Measurements from ENCODE around the gene TTI1. TPM values are rescaled to one million over a fixed set of nuclear protein-coding genes. Genes with fewer than 3 reads are reported as not detected.

The TTI1 gene
- total RNA-seq, 1 donor from 2014 or later, result 13.4 TPM

- DNase-seq (ENCODE audit: low read depth), result no peak
- Histone ChIP-seq H3K4me1 (ENCODE audit: insufficient read depth, low read length) (peaks cover 13% of the 10 kb centered on the region), H3K9me3 (ENCODE audit: insufficient read depth, low read depth, low read length) (no peaks in the 10 kb centered on the region), H2AFZ (ENCODE audit: low read depth, low read length) (no peak overlapping the region), H3K4me2 (ENCODE audit: low read length) (no peak overlapping the region), H3K4me3 (ENCODE audit: insufficient read depth, low read depth, low read length) (no peak overlapping the region), H3K36me3 (ENCODE audit: insufficient read depth, low read length) (peaks cover 12% of the 10 kb centered on the region), H3K79me2 (ENCODE audit: insufficient read depth, low read length) (peaks cover 33% of the 10 kb centered on the region), H3K9ac (ENCODE audit: low read length) (no peak overlapping the region), H3K27me3 (ENCODE audit: insufficient read depth, low read length) (no peaks in the 10 kb centered on the region), H3K27ac (ENCODE audit: low read depth, low read length) (no peak overlapping the region), H4K20me1 (ENCODE audit: insufficient read depth, low read length) (peaks cover 9% of the 10 kb centered on the region)
- FAIRE-seq, result no peak
- H3K27me3 Mint-ChIP-seq (ENCODE audit: low read depth, unreplicated experiment), result no peaks in the 10 kb centered on the region
- TF ChIP-seq EZH2 (IDR thresholded peaks at IDR 0.05; ENCODE audit: insufficient read depth, low read length), result no peak
- TF ChIP-seq CTCF (IDR thresholded peaks at IDR 0.05; ENCODE audit: insufficient read depth, low read depth, low read length), result no peak
- no peak overlapping the region for H3K4me3 Mint-ChIP-seq (ENCODE audit: unreplicated experiment)
- H3K4me1 Mint-ChIP-seq (ENCODE audit: low read depth, unreplicated experiment), result peaks cover 13% of the 10 kb centered on the region
- H3K27ac Mint-ChIP-seq (ENCODE audit: unreplicated experiment), result no peak overlapping the region
- H3K36me3 Mint-ChIP-seq (ENCODE audit: low read depth, unreplicated experiment), result peaks cover 71% of the 10 kb centered on the region
- H3K9me3 Mint-ChIP-seq (ENCODE audit: unreplicated experiment), result peaks cover 24% of the 10 kb centered on the region
These were observed 43.3 kb upstream of the TTI1 start for GRCh38 chr20:38076548-38076947.

GRCh38 chr20:38075161-38075998, 42.1 kb upstream of the TTI1 start:
- Histone ChIP-seq H3K9me3 (ENCODE audit: insufficient read depth, low read depth, low read length) (no peaks in the 10 kb centered on the region), H3K4me1 (ENCODE audit: insufficient read depth, low read length) (peaks cover 13% of the 10 kb centered on the region), H3K9ac (ENCODE audit: low read length) (no peak overlapping the region), H3K36me3 (ENCODE audit: insufficient read depth, low read length) (peaks cover 20% of the 10 kb centered on the region), H3K4me3 (ENCODE audit: insufficient read depth, low read depth, low read length) (no peak overlapping the region), H3K27me3 (ENCODE audit: insufficient read depth, low read length) (no peaks in the 10 kb centered on the region), H3K79me2 (ENCODE audit: insufficient read depth, low read length) (peaks cover 23% of the 10 kb centered on the region), H3K27ac (ENCODE audit: low read depth, low read length) (no peak overlapping the region), H4K20me1 (ENCODE audit: insufficient read depth, low read length) (peaks cover 4% of the 10 kb centered on the region), H2AFZ (ENCODE audit: low read depth, low read length) (no peak overlapping the region), H3K4me2 (ENCODE audit: low read length) (peak overlapping the region; percentile 3)
- Mint-ChIP-seq H3K36me3 (ENCODE audit: low read depth, unreplicated experiment) (peaks cover 69% of the 10 kb centered on the region), H3K27ac (ENCODE audit: unreplicated experiment) (no peak overlapping the region), H3K27me3 (ENCODE audit: low read depth, unreplicated experiment) (no peaks in the 10 kb centered on the region), H3K4me3 (ENCODE audit: unreplicated experiment) (no peak overlapping the region), H3K9me3 (ENCODE audit: unreplicated experiment) (peaks cover 23% of the 10 kb centered on the region), H3K4me1 (ENCODE audit: low read depth, unreplicated experiment) (peaks cover 13% of the 10 kb centered on the region)
- TF ChIP-seq CTCF (IDR thresholded peaks at IDR 0.05; ENCODE audit: insufficient read depth, low read depth, low read length) (no peak), EZH2 (IDR thresholded peaks at IDR 0.05; ENCODE audit: insufficient read depth, low read length) (no peak)
- FAIRE-seq, result no peak
- peak; percentile 44 for DNase-seq (ENCODE audit: low read depth)
